SK-N-SH (cell line): ENCODE measurements around the gene GNG12.

Experiments used
- CHD2 ChIP-seq: fragments of 150-350 bp; IDR thresholded peaks from 2 replicates; pipeline ENCODE4 v1.6.1; 2018; ENCODE audit warnings: low read length; ENCODE audit not compliant: partially characterized antibody
- EP300 ChIP-seq, 2 experiments: IDR thresholded peaks; 2 replicates each; pipeline versions ENCODE4 v1.4.0 to v1.6.1; 2012; ENCODE audit warnings: borderline replicate concordance in 1 of 2, low read depth in 1 of 2, low read length in 1 of 2
- EZH2phosphoT487 ChIP-seq: fragments of 200-600 bp; sonication (generic); IDR thresholded peaks from 2 replicates; pipeline ENCODE4 v1.6.1; 2017; ENCODE audit warnings: low read depth, mixed run types, mild to moderate bottlenecking, antibody characterized with exemption, moderate library complexity, borderline replicate concordance
- FOSL2 ChIP-seq: IDR thresholded peaks from 2 replicates; pipeline ENCODE4 v1.4.0; 2012; ENCODE audit warnings: low read depth, mild to moderate bottlenecking, moderate library complexity, borderline replicate concordance
- FOXJ3 ChIP-seq: sonication (generic); formaldehyde crosslinking; IDR thresholded peaks from 2 replicates; pipeline ENCODE4 v1.5.1; 2020; ENCODE audit warnings: mild to moderate bottlenecking, missing genetic modification reagents
- POLR2AphosphoS5 ChIP-seq: IDR thresholded peaks from 2 replicates; pipeline ENCODE4 v1.6.1; 2012; ENCODE audit warnings: low read depth, low read length
- RCOR1 ChIP-seq: fragments of 150-350 bp; IDR thresholded peaks from 2 replicates; pipeline ENCODE4 v1.6.1; 2017; ENCODE audit warnings: antibody characterized with exemption, low read length
- SMC3 ChIP-seq: IDR thresholded peaks from 2 replicates; pipeline ENCODE4 v1.6.1; 2012; ENCODE audit warnings: low read depth, low read length, improper control_type of control experiment
- TCF12 ChIP-seq: IDR thresholded peaks from 2 replicates; pipeline ENCODE4 v1.4.0; 2012
- TF ChIP-seq, protein P1 (sequence below): fragments of 200-600 bp; sonication (generic); IDR thresholded peaks from 2 replicates; pipeline ENCODE4 v1.6.1; 2017; ENCODE audit warnings: antibody characterized with exemption, mild to moderate bottlenecking, moderate library complexity
- TF ChIP-seq, protein P2 (sequence below): IDR thresholded peaks from 2 replicates; pipeline ENCODE4 v1.6.1; 2012; ENCODE audit warnings: mild to moderate bottlenecking, low read depth, low read length, moderate library complexity

DNA sequence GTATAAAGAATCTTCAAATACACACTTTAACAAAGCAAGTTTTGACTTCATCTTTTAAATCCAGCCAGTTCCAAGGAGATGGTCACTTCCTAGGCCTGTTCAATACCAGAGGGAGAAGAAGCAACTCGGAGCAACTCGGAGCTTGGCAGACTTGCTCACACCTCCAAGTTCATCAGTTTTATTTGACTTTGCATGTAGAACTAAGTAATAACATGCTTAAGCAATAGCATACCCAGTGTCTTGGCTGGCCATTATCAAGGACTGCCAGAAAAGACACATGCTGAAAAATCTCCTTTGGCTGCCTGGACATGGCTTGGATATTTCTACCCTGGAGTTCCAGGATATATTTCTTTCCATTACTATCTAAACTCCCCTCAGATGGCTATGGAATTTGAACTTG, 52.6 kb downstream of the GNG12 start:
- TF ChIP-seq, protein P1, sequence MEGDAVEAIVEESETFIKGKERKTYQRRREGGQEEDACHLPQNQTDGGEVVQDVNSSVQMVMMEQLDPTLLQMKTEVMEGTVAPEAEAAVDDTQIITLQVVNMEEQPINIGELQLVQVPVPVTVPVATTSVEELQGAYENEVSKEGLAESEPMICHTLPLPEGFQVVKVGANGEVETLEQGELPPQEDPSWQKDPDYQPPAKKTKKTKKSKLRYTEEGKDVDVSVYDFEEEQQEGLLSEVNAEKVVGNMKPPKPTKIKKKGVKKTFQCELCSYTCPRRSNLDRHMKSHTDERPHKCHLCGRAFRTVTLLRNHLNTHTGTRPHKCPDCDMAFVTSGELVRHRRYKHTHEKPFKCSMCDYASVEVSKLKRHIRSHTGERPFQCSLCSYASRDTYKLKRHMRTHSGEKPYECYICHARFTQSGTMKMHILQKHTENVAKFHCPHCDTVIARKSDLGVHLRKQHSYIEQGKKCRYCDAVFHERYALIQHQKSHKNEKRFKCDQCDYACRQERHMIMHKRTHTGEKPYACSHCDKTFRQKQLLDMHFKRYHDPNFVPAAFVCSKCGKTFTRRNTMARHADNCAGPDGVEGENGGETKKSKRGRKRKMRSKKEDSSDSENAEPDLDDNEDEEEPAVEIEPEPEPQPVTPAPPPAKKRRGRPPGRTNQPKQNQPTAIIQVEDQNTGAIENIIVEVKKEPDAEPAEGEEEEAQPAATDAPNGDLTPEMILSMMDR, result no peak
- TF ChIP-seq EP300 (IDR thresholded peaks at IDR 0.05; ENCODE audit: borderline replicate concordance in 1 of 2, low read depth in 1 of 2, low read length in 1 of 2) (no peak), RCOR1 (no peak), FOSL2 (no peak), TCF12 (no peak), POLR2AphosphoS5 (no peak), SMC3 (no peak), EZH2phosphoT487 (no peak), CHD2 (no peak), FOXJ3 (CRISPR knock-in tag) (no peak)
- TF ChIP-seq, protein P2, sequence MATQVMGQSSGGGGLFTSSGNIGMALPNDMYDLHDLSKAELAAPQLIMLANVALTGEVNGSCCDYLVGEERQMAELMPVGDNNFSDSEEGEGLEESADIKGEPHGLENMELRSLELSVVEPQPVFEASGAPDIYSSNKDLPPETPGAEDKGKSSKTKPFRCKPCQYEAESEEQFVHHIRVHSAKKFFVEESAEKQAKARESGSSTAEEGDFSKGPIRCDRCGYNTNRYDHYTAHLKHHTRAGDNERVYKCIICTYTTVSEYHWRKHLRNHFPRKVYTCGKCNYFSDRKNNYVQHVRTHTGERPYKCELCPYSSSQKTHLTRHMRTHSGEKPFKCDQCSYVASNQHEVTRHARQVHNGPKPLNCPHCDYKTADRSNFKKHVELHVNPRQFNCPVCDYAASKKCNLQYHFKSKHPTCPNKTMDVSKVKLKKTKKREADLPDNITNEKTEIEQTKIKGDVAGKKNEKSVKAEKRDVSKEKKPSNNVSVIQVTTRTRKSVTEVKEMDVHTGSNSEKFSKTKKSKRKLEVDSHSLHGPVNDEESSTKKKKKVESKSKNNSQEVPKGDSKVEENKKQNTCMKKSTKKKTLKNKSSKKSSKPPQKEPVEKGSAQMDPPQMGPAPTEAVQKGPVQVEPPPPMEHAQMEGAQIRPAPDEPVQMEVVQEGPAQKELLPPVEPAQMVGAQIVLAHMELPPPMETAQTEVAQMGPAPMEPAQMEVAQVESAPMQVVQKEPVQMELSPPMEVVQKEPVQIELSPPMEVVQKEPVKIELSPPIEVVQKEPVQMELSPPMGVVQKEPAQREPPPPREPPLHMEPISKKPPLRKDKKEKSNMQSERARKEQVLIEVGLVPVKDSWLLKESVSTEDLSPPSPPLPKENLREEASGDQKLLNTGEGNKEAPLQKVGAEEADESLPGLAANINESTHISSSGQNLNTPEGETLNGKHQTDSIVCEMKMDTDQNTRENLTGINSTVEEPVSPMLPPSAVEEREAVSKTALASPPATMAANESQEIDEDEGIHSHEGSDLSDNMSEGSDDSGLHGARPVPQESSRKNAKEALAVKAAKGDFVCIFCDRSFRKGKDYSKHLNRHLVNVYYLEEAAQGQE, result no peak
